Transverse colon (tissue), 4 donors: ENCODE measurements around the gene DNPEP. TPM values are rescaled to one million over a fixed set of nuclear protein-coding genes. Genes with fewer than 3 reads are reported as not detected.

ENCODE experiments used
- DNase-seq: peaks from one replicate; pipeline ENCODE4 v3.0.0-alpha.2; 2019
- H3K27ac ChIP-seq, 4 donors: fragments of 200-600 bp; sonication (generic); 2 replicates each; pipeline ENCODE4 v1.5.1; 2016 to 2018; ENCODE audit warnings: inconsistent platforms in 4 of 4
- H3K27me3 ChIP-seq: fragments of 200-600 bp; sonication (generic); 2 replicates; pipeline ENCODE4 v1.5.1; 2017; ENCODE audit warnings: inconsistent platforms
- H3K36me3 ChIP-seq, 4 donors: fragments of 200-600 bp; sonication (generic); 2 replicates each; pipeline ENCODE4 v1.5.1; 2017 to 2019; ENCODE audit warnings: inconsistent platforms in 4 of 4
- H3K4me1 ChIP-seq, 4 donors: fragments of 200-600 bp; sonication (generic); 2 replicates each; pipeline ENCODE4 v1.5.1; 2017 to 2020; ENCODE audit warnings: inconsistent platforms in 4 of 4
- H3K4me3 ChIP-seq, 4 donors: fragments of 200-600 bp; sonication (generic); 1 replicate in 1 of 4; 2 replicates in 3 of 4; pipeline versions ENCODE4 v1.5.1 to v1.6.1; 2017 to 2019; ENCODE audit warnings: inconsistent platforms in 4 of 4
- H3K9me3 ChIP-seq, 2 donors: fragments of 200-600 bp; sonication (generic); 2 replicates each; pipeline ENCODE4 v1.5.1; 2017 to 2019; ENCODE audit warnings: inconsistent platforms in 2 of 2
- EP300 ChIP-seq: sonication (generic); formaldehyde crosslinking; IDR thresholded peaks from one replicate; pipeline ENCODE4 v1.6.1; 2017; ENCODE audit warnings: antibody characterized with exemption, low read depth
- POLR2A ChIP-seq: fragments of 450-650 bp; IDR thresholded peaks from one replicate; pipeline ENCODE4 v1.6.1; 2016; ENCODE audit warnings: antibody characterized with exemption, mild to moderate bottlenecking, moderate library complexity
- POLR2AphosphoS5 ChIP-seq, 3 donors: sonication (generic); formaldehyde crosslinking; IDR thresholded peaks; one replicate each; pipeline ENCODE4 v1.6.1; 2016; ENCODE audit warnings: antibody characterized with exemption in 3 of 3
- WGBS, 2 donors: methylation state at CpG; one replicate each; pipeline ENCODE4 v1.1.5; 2018; ENCODE audit warnings: low coverage in 1 of 2; 5-methylcytosine and 5-hydroxymethylcytosine counted together
- in situ Hi-C, 4 donors: fragments of 200-750 bp; cut with MboI; loops; one replicate each; pipeline versions ENCODE4 v1.15.0 to v1.15.1; 2017; ENCODE audit warnings: low sequenced_read_pairs in 3 of 4, low pct_ligation_motif_present in 1 of 4, low pct_unique_long_range_greater_than_20kb in 1 of 4
- intact Hi-C: fragments of 100-400 bp; cut with DNase I; formaldehyde crosslinking; loops from one replicate; pipeline ENCODE4 v1.15.1; 2023; ENCODE audit warnings: low total_unique reads
- total RNA-seq, 4 donors: library from RNA; depleted of rRNA; stranded (reverse); fragments of >200 nt; gene quantifications; one replicate each; pipeline ENCODE4 v1.1.0, GENCODE V29; 2016
- TF ChIP-seq, protein P1 (sequence below), 5 experiments: fragments of 200-600 bp in 3 of 5; fragments of 450-650 bp in 2 of 5; sonication (generic) in 3 of 5; IDR thresholded peaks; 1 replicate in 2 of 5; 2 replicates in 3 of 5; pipeline ENCODE4 v1.5.1; 2016 to 2017; ENCODE audit warnings: antibody characterized with exemption in 5 of 5, inconsistent platforms in 3 of 5, mild to moderate bottlenecking in 2 of 5, moderate library complexity in 1 of 5

Gene DNPEP
- total RNA-seq, 4 donors from 2014 or later = 61.3 to 142 (median 104) TPM

DNA sequence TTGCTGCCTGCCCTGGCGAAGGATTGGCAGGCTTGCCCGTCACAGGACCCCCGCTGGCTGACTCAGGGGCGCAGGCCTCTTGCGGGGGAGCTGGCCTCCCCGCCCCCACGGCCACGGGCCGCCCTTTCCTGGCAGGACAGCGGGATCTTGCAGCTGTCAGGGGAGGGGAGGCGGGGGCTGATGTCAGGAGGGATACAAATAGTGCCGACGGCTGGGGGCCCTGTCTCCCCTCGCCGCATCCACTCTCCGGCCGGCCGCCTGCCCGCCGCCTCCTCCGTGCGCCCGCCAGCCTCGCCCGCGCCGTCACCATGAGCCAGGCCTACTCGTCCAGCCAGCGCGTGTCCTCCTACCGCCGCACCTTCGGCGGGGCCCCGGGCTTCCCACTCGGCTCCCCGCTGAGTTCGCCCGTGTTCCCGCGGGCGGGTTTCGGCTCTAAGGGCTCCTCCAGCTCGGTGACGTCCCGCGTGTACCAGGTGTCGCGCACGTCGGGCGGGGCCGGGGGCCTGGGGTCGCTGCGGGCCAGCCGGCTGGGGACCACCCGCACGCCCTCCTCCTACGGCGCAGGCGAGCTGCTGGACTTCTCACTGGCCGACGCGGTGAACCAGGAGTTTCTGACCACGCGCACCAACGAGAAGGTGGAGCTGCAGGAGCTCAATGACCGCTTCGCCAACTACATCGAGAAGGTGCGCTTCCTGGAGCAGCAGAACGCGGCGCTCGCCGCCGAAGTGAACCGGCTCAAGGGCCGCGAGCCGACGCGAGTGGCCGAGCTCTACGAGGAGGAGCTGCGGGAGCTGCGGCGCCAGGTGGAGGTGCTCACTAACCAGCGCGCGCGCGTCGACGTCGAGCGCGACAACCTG is 30.7 kb upstream of the DNPEP start, which contains the start of gene DES:
Gene DES, plus strand, starts transcription at position 223 of the 857 bp plus-strand sequence. Its CDS starts 86 bp downstream, at position 309.
- Histone ChIP-seq H3K27me3 (peaks cover 28% of the 10 kb centered on the region), H3K36me3 (no peaks in the 10 kb centered on the region), H3K4me1 (peaks cover 6 to 15% (median 10%) of the 10 kb centered on the region in 4 donors), H3K9me3 (no peaks in the 10 kb centered on the region), H3K4me3 (peak within 1 kb of the TSS; percentile 36 to 55 (median 48)), H3K27ac (peak within 1 kb of the TSS; percentile 86 to 96 (median 89))
- intact Hi-C loops = no loop called here
- 12% methylated on average over 69 of the region's 98 CpGs; no CpG with 5 or more reads in 1 of the 2 donors for WGBS, 2 donors
- in situ Hi-C loops = no loop called here
- TF ChIP-seq, protein P1, sequence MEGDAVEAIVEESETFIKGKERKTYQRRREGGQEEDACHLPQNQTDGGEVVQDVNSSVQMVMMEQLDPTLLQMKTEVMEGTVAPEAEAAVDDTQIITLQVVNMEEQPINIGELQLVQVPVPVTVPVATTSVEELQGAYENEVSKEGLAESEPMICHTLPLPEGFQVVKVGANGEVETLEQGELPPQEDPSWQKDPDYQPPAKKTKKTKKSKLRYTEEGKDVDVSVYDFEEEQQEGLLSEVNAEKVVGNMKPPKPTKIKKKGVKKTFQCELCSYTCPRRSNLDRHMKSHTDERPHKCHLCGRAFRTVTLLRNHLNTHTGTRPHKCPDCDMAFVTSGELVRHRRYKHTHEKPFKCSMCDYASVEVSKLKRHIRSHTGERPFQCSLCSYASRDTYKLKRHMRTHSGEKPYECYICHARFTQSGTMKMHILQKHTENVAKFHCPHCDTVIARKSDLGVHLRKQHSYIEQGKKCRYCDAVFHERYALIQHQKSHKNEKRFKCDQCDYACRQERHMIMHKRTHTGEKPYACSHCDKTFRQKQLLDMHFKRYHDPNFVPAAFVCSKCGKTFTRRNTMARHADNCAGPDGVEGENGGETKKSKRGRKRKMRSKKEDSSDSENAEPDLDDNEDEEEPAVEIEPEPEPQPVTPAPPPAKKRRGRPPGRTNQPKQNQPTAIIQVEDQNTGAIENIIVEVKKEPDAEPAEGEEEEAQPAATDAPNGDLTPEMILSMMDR (IDR thresholded peaks at IDR 0.05) = no peak
- TF ChIP-seq POLR2A (peak; percentile 67), EP300 (peak; percentile 72), POLR2AphosphoS5 (IDR thresholded peaks at IDR 0.05) (peak; percentile 77 to 96 (median 86))
- DNase-seq = peak; percentile 52

DNA sequence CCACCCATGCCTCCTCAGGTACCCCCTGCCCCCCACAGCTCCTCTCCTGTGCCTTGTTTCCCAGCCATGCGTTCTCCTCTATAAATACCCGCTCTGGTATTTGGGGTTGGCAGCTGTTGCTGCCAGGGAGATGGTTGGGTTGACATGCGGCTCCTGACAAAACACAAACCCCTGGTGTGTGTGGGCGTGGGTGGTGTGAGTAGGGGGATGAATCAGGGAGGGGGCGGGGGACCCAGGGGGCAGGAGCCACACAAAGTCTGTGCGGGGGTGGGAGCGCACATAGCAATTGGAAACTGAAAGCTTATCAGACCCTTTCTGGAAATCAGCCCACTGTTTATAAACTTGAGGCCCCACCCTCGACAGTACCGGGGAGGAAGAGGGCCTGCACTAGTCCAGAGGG is 29.7 kb upstream of the DNPEP start:
- in situ Hi-C loops (no loop called here), intact Hi-C loops (no loop called here)
- H3K36me3 ChIP-seq = no peaks in the 10 kb centered on the region
- H3K4me3 ChIP-seq = no peak overlapping the region
- H3K9me3 ChIP-seq = peaks cover 0 to 3% of the 10 kb centered on the region in 2 donors
- no peak for TF ChIP-seq POLR2A
- TF ChIP-seq EP300 = no peak
- TF ChIP-seq POLR2AphosphoS5 (IDR thresholded peaks at IDR 0.05) = peak in 1 of 3 donors; percentile 25
- DNase-seq = no peak
- peaks cover 29% of the 10 kb centered on the region for H3K27me3 ChIP-seq
- 40% methylated on average over 9 of the region's 9 CpGs; no CpG with 5 or more reads in 1 of the 2 donors for WGBS, 2 donors
- peaks cover 6 to 15% (median 10%) of the 10 kb centered on the region in 4 donors for H3K4me1 ChIP-seq
- peak overlapping the region; percentile 86 to 96 (median 89) for H3K27ac ChIP-seq

DNA sequence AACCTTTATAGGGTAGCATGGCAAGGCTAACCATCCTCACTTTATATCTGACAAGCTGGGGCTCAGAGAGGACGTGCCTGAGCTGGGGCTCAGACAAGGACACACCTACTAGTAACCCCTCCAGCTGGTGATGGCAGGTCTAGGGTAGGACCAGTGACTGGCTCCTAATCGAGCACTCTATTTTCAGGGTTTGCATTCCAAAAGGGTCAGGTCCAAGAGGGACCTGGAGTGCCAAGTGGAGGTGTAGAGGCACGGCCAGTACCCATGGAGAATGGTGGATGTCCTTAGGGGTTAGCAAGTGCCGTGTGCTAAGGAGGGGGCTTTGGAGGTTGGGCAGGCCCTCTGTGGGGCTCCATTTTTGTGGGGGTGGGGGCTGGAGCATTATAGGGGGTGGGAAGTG is 29.2 kb upstream of the DNPEP start:
- no peak for DNase-seq
- H3K9me3 ChIP-seq = peaks cover 0 to 3% of the 10 kb centered on the region in 2 donors
- in situ Hi-C loops (no loop called here), intact Hi-C loops (no loop called here)
- no peak for TF ChIP-seq EP300
- no peak for TF ChIP-seq POLR2A
- TF ChIP-seq POLR2AphosphoS5 (IDR thresholded peaks at IDR 0.05) = no peak
- TF ChIP-seq, protein P1 (IDR thresholded peaks at IDR 0.05) = no peak
- H3K27me3 ChIP-seq = peaks cover 29% of the 10 kb centered on the region
- H3K36me3 ChIP-seq = no peaks in the 10 kb centered on the region
- H3K27ac ChIP-seq = peak overlapping the region; percentile 86 to 96 (median 89)
- no peak overlapping the region for H3K4me3 ChIP-seq
- WGBS, 2 donors = 79% methylated on average over 4 of the region's 4 CpGs; no CpG with 5 or more reads in 1 of the 2 donors
- peaks cover 6 to 15% (median 10%) of the 10 kb centered on the region in 4 donors for H3K4me1 ChIP-seq

DNA sequence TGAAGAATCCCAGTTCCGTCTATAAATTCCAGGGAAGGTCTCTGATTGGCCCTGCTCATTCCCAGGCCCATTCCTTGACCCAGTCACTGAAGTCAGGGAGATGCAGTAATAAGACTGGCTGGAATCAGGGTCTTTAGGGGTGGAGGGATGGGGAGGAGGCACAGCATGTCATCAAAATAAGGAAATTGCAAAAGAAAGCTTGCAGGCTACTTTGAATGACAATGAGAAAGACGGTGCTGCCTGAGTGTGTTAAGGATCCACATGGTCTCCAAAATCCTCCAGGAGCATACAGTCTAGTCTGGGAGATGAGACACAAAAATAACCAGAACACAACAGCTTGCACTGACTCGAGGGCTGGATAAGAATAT is 28.5 kb upstream of the DNPEP start:
- in situ Hi-C loops (no loop called here), intact Hi-C loops (no loop called here)
- peaks cover 36% of the 10 kb centered on the region for H3K27me3 ChIP-seq
- no peaks in the 10 kb centered on the region for H3K36me3 ChIP-seq
- TF ChIP-seq, protein P1 (IDR thresholded peaks at IDR 0.05) = no peak
- peaks cover 6 to 15% (median 10%) of the 10 kb centered on the region in 4 donors for H3K4me1 ChIP-seq
- WGBS, 2 donors = 50 to 54% methylated on average over 1 to 3 of the region's 3 CpGs
- DNase-seq = no peak
- peak overlapping the region; percentile 86 to 96 (median 89) for H3K27ac ChIP-seq
- H3K9me3 ChIP-seq = peaks cover 0 to 3% of the 10 kb centered on the region in 2 donors
- H3K4me3 ChIP-seq = no peak overlapping the region
